HFFc6 (cell line): ENCODE results near the gene IDH3B. TPM values are rescaled to one million over a fixed set of nuclear protein-coding genes. Genes with fewer than 3 reads are reported as not detected.

Experiments
- DNase-seq: peaks from one replicate; pipeline ENCODE4 v3.0.0-alpha.2; 2018
- H3K27ac Mint-ChIP-seq: 2 replicates; pipeline ENCODE4 v1.8.0; 2020; ENCODE audit warnings: mild to moderate bottlenecking, mixed read lengths
- H3K27me3 Mint-ChIP-seq: 2 replicates; pipeline ENCODE4 v1.8.0; 2021; ENCODE audit warnings: mild to moderate bottlenecking, moderate library complexity, mixed read lengths; ENCODE audit not compliant: insufficient read depth
- H3K36me3 Mint-ChIP-seq: 2 replicates; pipeline ENCODE4 v1.8.0; 2021; ENCODE audit warnings: low read depth, mixed read lengths
- H3K4me1 Mint-ChIP-seq: 2 replicates; pipeline ENCODE4 v1.8.0; 2020; ENCODE audit warnings: low read depth, mixed read lengths
- H3K4me3 Mint-ChIP-seq: 2 replicates; pipeline ENCODE4 v1.8.0; 2020; ENCODE audit warnings: mild to moderate bottlenecking, moderate library complexity, mixed read lengths
- H3K9me3 Mint-ChIP-seq: 2 replicates; pipeline ENCODE4 v1.8.0; 2020; ENCODE audit warnings: mild to moderate bottlenecking, mixed read lengths
- CTCF ChIP-seq: fragments of 200-600 bp; sonication (generic); IDR thresholded peaks from 2 replicates; pipeline ENCODE4 v1.5.0; 2021; ENCODE audit warnings: antibody characterized with exemption, mild to moderate bottlenecking
- microRNA-seq: library from miRNA; unstranded; fragments of <30 nt; microRNA quantifications from one replicate; pipeline ENCODE4, GENCODE V29; 2019
- total RNA-seq, 6 experiments: library from RNA; stranded (reverse); fragmentation: NEBNext Ultra II Directional; extraction: Animal tissue kit (Norgen Biotek cat#: 25700); gene quantifications; 2 replicates in 1 of 6; 3 replicates in 5 of 6; pipeline ENCODE4 v1.2.3, GENCODE V29; 2021

Gene IDH3B
- total RNA-seq, 6 experiments from 2014 or later: 63.1 to 87.8 (median 79.8) TPM

GRCh38 chr20:2610326-2610725 is 53.7 kb downstream of the IDH3B start:
- no peak overlapping the region for H3K27ac Mint-ChIP-seq
- no peak for DNase-seq
- peaks cover 13% of the 10 kb centered on the region for H3K36me3 Mint-ChIP-seq
- H3K9me3 Mint-ChIP-seq: peaks cover 21% of the 10 kb centered on the region
- no peaks in the 10 kb centered on the region for H3K4me1 Mint-ChIP-seq
- H3K4me3 Mint-ChIP-seq: no peak overlapping the region
- H3K27me3 Mint-ChIP-seq: peaks cover 22% of the 10 kb centered on the region
- TF ChIP-seq CTCF: no peak

Small RNA genes within 50 kb of the gene (microRNA-seq; reads per million reads assigned to microRNA genes)
- 64.9 reads per million, percentile 44 among the genes with 10 or more reads in this experiment for gene MIR1292

Other genes with a start within 250 kb of the IDH3B start
- 100 to 1,000 TPM; 155 to 240 (median 208) TPM for gene SNRPB, start 193.4 kb downstream of the IDH3B start, total RNA-seq
- 1 to 10 TPM; 6.4 to 9.4 (median 8.8) TPM for gene ZNF343, start 155.3 kb downstream of the IDH3B start, total RNA-seq
- not detected for gene TMC2, start 127.6 kb downstream of the IDH3B start, total RNA-seq
- gene NOP56, start 11.6 kb downstream of the IDH3B start, total RNA-seq: 100 to 1,000 TPM; 151 to 222 (median 165) TPM
- under 1 TPM in 3 of 6 experiments, not detected in 3; 0.14 to 0.48 (median 0.46) TPM for gene EBF4, start 28.6 kb upstream of the IDH3B start, total RNA-seq
- under 1 TPM in 1 of 6 experiments, not detected in 5; 0.10 TPM for gene CPXM1, start 136.4 kb upstream of the IDH3B start, total RNA-seq
- not detected for gene C20orf141, start 150.8 kb upstream of the IDH3B start, total RNA-seq
- gene TMEM239, start 152.1 kb upstream of the IDH3B start, total RNA-seq: not detected
- 10 to 100 TPM; 22.0 to 24.8 (median 23.8) TPM for gene PCED1A, start 176.4 kb upstream of the IDH3B start, total RNA-seq
- 10 to 100 TPM; 30.6 to 36.3 (median 35.2) TPM for gene VPS16, start 176.5 kb upstream of the IDH3B start, total RNA-seq
- gene PTPRA, start 209.3 kb upstream of the IDH3B start, total RNA-seq: 10 to 100 TPM; 44.3 to 54.4 (median 48.7) TPM